ENCODE measurements around the gene CTNND2. TPM values are rescaled to one million over a fixed set of nuclear protein-coding genes. Genes with fewer than 3 reads are reported as not detected.

The CTNND2 gene
- polyA plus RNA-seq, 2 donors = 0.09 TPM; not detected in 1

- WGBS, 2 donors = 64 to 68% methylated on average over 7 of the region's 7 CpGs
- no peaks in the 10 kb centered on the region for H3K36me3 ChIP-seq (ENCODE audit: control insufficient read depth in 2 of 2, insufficient read depth in 2 of 2, low read length in 1 of 2)
- H3K4me3 ChIP-seq (ENCODE audit: low read depth in 1 of 2, low read length in 2 of 2) = no peak overlapping the region
- no peak overlapping the region for H3K27ac ChIP-seq (ENCODE audit: low read depth in 2 of 2, low read length in 1 of 2)
- H3K9me3 ChIP-seq (ENCODE audit: control insufficient read depth in 2 of 2, insufficient read depth in 1 of 2, low read depth in 1 of 2, low read length in 1 of 2) = no peaks in the 10 kb centered on the region
- H3K4me1 ChIP-seq (ENCODE audit: control insufficient read depth in 2 of 2, insufficient read depth in 2 of 2, low read length in 1 of 2) = no peaks in the 10 kb centered on the region
- H3K27me3 ChIP-seq (ENCODE audit: control insufficient read depth in 1 of 2, insufficient read depth in 2 of 2, low read length in 2 of 2) = no peaks in the 10 kb centered on the region
These were observed 25.4 kb downstream of the CTNND2 start for GRCh38 chr5:11878814-11879213.

- 64 to 83% methylated on average over 4 of the region's 4 CpGs for WGBS, 2 donors
- H3K27ac ChIP-seq (ENCODE audit: low read depth in 2 of 2, low read length in 1 of 2) = no peak overlapping the region
- H3K4me1 ChIP-seq (ENCODE audit: control insufficient read depth in 2 of 2, insufficient read depth in 2 of 2, low read length in 1 of 2) = no peaks in the 10 kb centered on the region
- H3K4me3 ChIP-seq (ENCODE audit: low read depth in 1 of 2, low read length in 2 of 2) = no peak overlapping the region
- no peaks in the 10 kb centered on the region for H3K9me3 ChIP-seq (ENCODE audit: control insufficient read depth in 2 of 2, insufficient read depth in 1 of 2, low read depth in 1 of 2, low read length in 1 of 2)
- no peaks in the 10 kb centered on the region for H3K27me3 ChIP-seq (ENCODE audit: control insufficient read depth in 1 of 2, insufficient read depth in 2 of 2, low read length in 2 of 2)
- H3K36me3 ChIP-seq (ENCODE audit: control insufficient read depth in 2 of 2, insufficient read depth in 2 of 2, low read length in 1 of 2) = no peaks in the 10 kb centered on the region
These were observed 30.7 kb downstream of the CTNND2 start for GRCh38 chr5:11873587-11873986.

- no peak overlapping the region for H3K27ac ChIP-seq (ENCODE audit: low read depth in 2 of 2, low read length in 1 of 2)
- H3K9me3 ChIP-seq (ENCODE audit: control insufficient read depth in 2 of 2, insufficient read depth in 1 of 2, low read depth in 1 of 2, low read length in 1 of 2) = no peaks in the 10 kb centered on the region
- 30 to 45% methylated on average over 1 of the region's 1 CpG for WGBS, 2 donors
- no peak overlapping the region for H3K4me3 ChIP-seq (ENCODE audit: low read depth in 1 of 2, low read length in 2 of 2)
- no peaks in the 10 kb centered on the region for H3K36me3 ChIP-seq (ENCODE audit: control insufficient read depth in 2 of 2, insufficient read depth in 2 of 2, low read length in 1 of 2)
- no peaks in the 10 kb centered on the region for H3K27me3 ChIP-seq (ENCODE audit: control insufficient read depth in 1 of 2, insufficient read depth in 2 of 2, low read length in 2 of 2)
- H3K4me1 ChIP-seq (ENCODE audit: control insufficient read depth in 2 of 2, insufficient read depth in 2 of 2, low read length in 1 of 2) = no peaks in the 10 kb centered on the region
These were observed 35.0 kb downstream of the CTNND2 start for GRCh38 chr5:11869203-11869602.

- Histone ChIP-seq H3K4me3 (ENCODE audit: low read depth in 1 of 2, low read length in 2 of 2) (no peak overlapping the region), H3K36me3 (ENCODE audit: control insufficient read depth in 2 of 2, insufficient read depth in 2 of 2, low read length in 1 of 2) (no peaks in the 10 kb centered on the region), H3K9me3 (ENCODE audit: control insufficient read depth in 2 of 2, insufficient read depth in 1 of 2, low read depth in 1 of 2, low read length in 1 of 2) (no peaks in the 10 kb centered on the region), H3K4me1 (ENCODE audit: control insufficient read depth in 2 of 2, insufficient read depth in 2 of 2, low read length in 1 of 2) (no peaks in the 10 kb centered on the region), H3K27ac (ENCODE audit: low read depth in 2 of 2, low read length in 1 of 2) (no peak overlapping the region), H3K27me3 (ENCODE audit: control insufficient read depth in 1 of 2, insufficient read depth in 2 of 2, low read length in 2 of 2) (no peaks in the 10 kb centered on the region)
- 75 to 77% methylated on average over 10 of the region's 10 CpGs for WGBS, 2 donors
These were observed 40.3 kb downstream of the CTNND2 start for GRCh38 chr5:11863911-11864310.

- Histone ChIP-seq H3K27me3 (ENCODE audit: control insufficient read depth in 1 of 2, insufficient read depth in 2 of 2, low read length in 2 of 2) (no peaks in the 10 kb centered on the region), H3K9me3 (ENCODE audit: control insufficient read depth in 2 of 2, insufficient read depth in 1 of 2, low read depth in 1 of 2, low read length in 1 of 2) (no peaks in the 10 kb centered on the region), H3K27ac (ENCODE audit: low read depth in 2 of 2, low read length in 1 of 2) (no peak overlapping the region), H3K4me1 (ENCODE audit: control insufficient read depth in 2 of 2, insufficient read depth in 2 of 2, low read length in 1 of 2) (no peaks in the 10 kb centered on the region), H3K36me3 (ENCODE audit: control insufficient read depth in 2 of 2, insufficient read depth in 2 of 2, low read length in 1 of 2) (no peaks in the 10 kb centered on the region), H3K4me3 (ENCODE audit: low read depth in 1 of 2, low read length in 2 of 2) (no peak overlapping the region)
- 87% methylated on average over 7 of the region's 7 CpGs for WGBS, 2 donors
These were observed 46.9 kb downstream of the CTNND2 start for GRCh38 chr5:11857391-11857790.

GRCh38 chr5:11854936-11855335 is 49.3 kb downstream of the CTNND2 start:
- 39 to 52% methylated on average over 5 of the region's 5 CpGs for WGBS, 2 donors
- Histone ChIP-seq H3K27me3 (ENCODE audit: control insufficient read depth in 1 of 2, insufficient read depth in 2 of 2, low read length in 2 of 2) (no peaks in the 10 kb centered on the region), H3K27ac (ENCODE audit: low read depth in 2 of 2, low read length in 1 of 2) (no peak overlapping the region)

GRCh38 chr5:11853796-11854195 is 50.5 kb downstream of the CTNND2 start:
- Histone ChIP-seq H3K27ac (ENCODE audit: low read depth in 2 of 2, low read length in 1 of 2) (no peak overlapping the region), H3K4me1 (ENCODE audit: control insufficient read depth in 2 of 2, insufficient read depth in 2 of 2, low read length in 1 of 2) (no peaks in the 10 kb centered on the region), H3K27me3 (ENCODE audit: control insufficient read depth in 1 of 2, insufficient read depth in 2 of 2, low read length in 2 of 2) (no peaks in the 10 kb centered on the region), H3K36me3 (ENCODE audit: control insufficient read depth in 2 of 2, insufficient read depth in 2 of 2, low read length in 1 of 2) (no peaks in the 10 kb centered on the region), H3K4me3 (ENCODE audit: low read depth in 1 of 2, low read length in 2 of 2) (no peak overlapping the region), H3K9me3 (ENCODE audit: control insufficient read depth in 2 of 2, insufficient read depth in 1 of 2, low read depth in 1 of 2, low read length in 1 of 2) (no peaks in the 10 kb centered on the region)
- WGBS, 2 donors = 43 to 57% methylated on average over 10 of the region's 10 CpGs

More at GRCh38 chr5:11854936-11855335, 49.3 kb downstream of the CTNND2 start:
- Histone ChIP-seq H3K4me3 (ENCODE audit: low read depth in 1 of 2, low read length in 2 of 2) (no peak overlapping the region), H3K4me1 (ENCODE audit: control insufficient read depth in 2 of 2, insufficient read depth in 2 of 2, low read length in 1 of 2) (no peaks in the 10 kb centered on the region), H3K9me3 (ENCODE audit: control insufficient read depth in 2 of 2, insufficient read depth in 1 of 2, low read depth in 1 of 2, low read length in 1 of 2) (no peaks in the 10 kb centered on the region), H3K36me3 (ENCODE audit: control insufficient read depth in 2 of 2, insufficient read depth in 2 of 2, low read length in 1 of 2) (no peaks in the 10 kb centered on the region)

- Histone ChIP-seq H3K27ac (ENCODE audit: low read depth in 2 of 2, low read length in 1 of 2) (no peak overlapping the region), H3K27me3 (ENCODE audit: control insufficient read depth in 1 of 2, insufficient read depth in 2 of 2, low read length in 2 of 2) (no peaks in the 10 kb centered on the region), H3K36me3 (ENCODE audit: control insufficient read depth in 2 of 2, insufficient read depth in 2 of 2, low read length in 1 of 2) (no peaks in the 10 kb centered on the region), H3K4me1 (ENCODE audit: control insufficient read depth in 2 of 2, insufficient read depth in 2 of 2, low read length in 1 of 2) (no peaks in the 10 kb centered on the region), H3K4me3 (ENCODE audit: low read depth in 1 of 2, low read length in 2 of 2) (no peak overlapping the region), H3K9me3 (ENCODE audit: control insufficient read depth in 2 of 2, insufficient read depth in 1 of 2, low read depth in 1 of 2, low read length in 1 of 2) (no peaks in the 10 kb centered on the region)
These were observed 51.1 kb downstream of the CTNND2 start for GRCh38 chr5:11853140-11853539.

- no peaks in the 10 kb centered on the region for H3K27me3 ChIP-seq (ENCODE audit: control insufficient read depth in 1 of 2, insufficient read depth in 2 of 2, low read length in 2 of 2)
- H3K27ac ChIP-seq (ENCODE audit: low read depth in 2 of 2, low read length in 1 of 2) = no peak overlapping the region
- WGBS, 2 donors = 46 to 53% methylated on average over 1 of the region's 1 CpG
- H3K4me1 ChIP-seq (ENCODE audit: control insufficient read depth in 2 of 2, insufficient read depth in 2 of 2, low read length in 1 of 2) = no peaks in the 10 kb centered on the region
- no peaks in the 10 kb centered on the region for H3K36me3 ChIP-seq (ENCODE audit: control insufficient read depth in 2 of 2, insufficient read depth in 2 of 2, low read length in 1 of 2)
- no peak overlapping the region for H3K4me3 ChIP-seq (ENCODE audit: low read depth in 1 of 2, low read length in 2 of 2)
- H3K9me3 ChIP-seq (ENCODE audit: control insufficient read depth in 2 of 2, insufficient read depth in 1 of 2, low read depth in 1 of 2, low read length in 1 of 2) = no peaks in the 10 kb centered on the region
These were observed 51.5 kb downstream of the CTNND2 start for GRCh38 chr5:11852717-11853087.

GRCh38 chr5:11851965-11852716 is 52.1 kb downstream of the CTNND2 start:
- Histone ChIP-seq H3K4me1 (ENCODE audit: control insufficient read depth in 2 of 2, insufficient read depth in 2 of 2, low read length in 1 of 2) (no peaks in the 10 kb centered on the region), H3K27ac (ENCODE audit: low read depth in 2 of 2, low read length in 1 of 2) (no peak overlapping the region), H3K9me3 (ENCODE audit: control insufficient read depth in 2 of 2, insufficient read depth in 1 of 2, low read depth in 1 of 2, low read length in 1 of 2) (no peaks in the 10 kb centered on the region), H3K36me3 (ENCODE audit: control insufficient read depth in 2 of 2, insufficient read depth in 2 of 2, low read length in 1 of 2) (no peaks in the 10 kb centered on the region), H3K4me3 (ENCODE audit: low read depth in 1 of 2, low read length in 2 of 2) (no peak overlapping the region), H3K27me3 (ENCODE audit: control insufficient read depth in 1 of 2, insufficient read depth in 2 of 2, low read length in 2 of 2) (no peaks in the 10 kb centered on the region)
- WGBS, 2 donors = 61 to 62% methylated on average over 4 of the region's 4 CpGs
